HepG2 (cell line): Measurements from ENCODE around the gene IQCN. TPM values are rescaled to one million over a fixed set of nuclear protein-coding genes. Genes with fewer than 3 reads are reported as not detected.

Experiments used
- CEBPZ ChIP-seq: IDR thresholded peaks from 2 replicates; pipeline ENCODE4 v1.6.1; 2012; ENCODE audit warnings: low read length, improper control_type of control experiment
- CHD2 ChIP-seq: IDR thresholded peaks from 2 replicates; pipeline ENCODE4 v1.6.1; 2011; ENCODE audit warnings: low read depth, low read length, improper control_type of control experiment
- FOXP4 ChIP-seq: sonication (generic); formaldehyde crosslinking; IDR thresholded peaks from 2 replicates; pipeline ENCODE4 v1.4.0; 2020; ENCODE audit warnings: missing genetic modification reagents
- HDAC2 ChIP-seq: sonication (generic); formaldehyde crosslinking; IDR thresholded peaks from 2 replicates; pipeline ENCODE4 v1.4.0; 2020; ENCODE audit warnings: missing genetic modification reagents
- SP1 ChIP-seq, 2 experiments: fragments of 450-650 bp in 1 of 2; sonication (generic) in 1 of 2; formaldehyde crosslinking in 1 of 2; IDR thresholded peaks; 2 replicates each; pipeline versions ENCODE4 v1.4.0 to v1.6.1; 2016 to 2020; ENCODE audit warnings: missing genetic modification reagents in 1 of 2
- SP2 ChIP-seq: sonication (generic); formaldehyde crosslinking; IDR thresholded peaks from 2 replicates; pipeline ENCODE4 v1.5.1; 2020; ENCODE audit warnings: mild to moderate bottlenecking, missing genetic modification reagents
- TCF7L2 ChIP-seq: IDR thresholded peaks from 2 replicates; pipeline ENCODE4 v1.6.1; 2011; ENCODE audit warnings: mild to moderate bottlenecking, low read depth, low read length, moderate library complexity
- TEAD2 ChIP-seq: sonication (generic); formaldehyde crosslinking; IDR thresholded peaks from 2 replicates; pipeline ENCODE4 v1.9.0; 2021; ENCODE audit warnings: missing genetic modification reagents
- THAP9 ChIP-seq: sonication (generic); formaldehyde crosslinking; IDR thresholded peaks from 2 replicates; pipeline ENCODE4; 2020; ENCODE audit warnings: missing genetic modification reagents, mild to moderate bottlenecking, borderline replicate concordance
- ZBTB40 ChIP-seq, 2 experiments: fragments of 450-650 bp in 1 of 2; sonication (generic) in 1 of 2; formaldehyde crosslinking in 1 of 2; IDR thresholded peaks; 2 replicates each; pipeline versions ENCODE4 v1.6.1 to v1.8.0; 2016 to 2022; ENCODE audit warnings: antibody characterized with exemption in 1 of 2, mild to moderate bottlenecking in 1 of 2, missing genetic modification reagents in 1 of 2
- ZNF225 ChIP-seq: sonication (generic); formaldehyde crosslinking; IDR thresholded peaks from 2 replicates; pipeline ENCODE4 v1.4.0; 2020; ENCODE audit warnings: mild to moderate bottlenecking, missing genetic modification reagents
- polyA plus RNA-seq, 8 experiments: library from polyadenylated mRNA; depleted of rRNA in 3 of 8; stranded (reverse) in 7 of 8; unstranded in 1 of 8; fragments of >200 nt; fragmentation: Illumina TruSeq in 4 of 8; extraction: Trizol in 4 of 8; gene quantifications; 2 replicates each; pipeline versions ENCODE4 v1.2.1 to v1.2.3, GENCODE V29; 2011 to 2016; ENCODE audit warnings: low read depth in 4 of 8, missing spikeins in 1 of 8, mixed read lengths in 1 of 8; ENCODE audit not compliant: insufficient read depth in 1 of 8
- total RNA-seq, 5 experiments: library from RNA; depleted of rRNA; stranded (reverse); fragments of >200 nt; fragmentation: Illumina TruSeq; extraction: Trizol; gene quantifications; 2 replicates each; pipeline ENCODE4 v1.2.3, GENCODE V29; 2016; ENCODE audit warnings: low read depth in 1 of 5

Gene IQCN
- total and polyA plus RNA-seq, 2 of the 13 experiments (the other 11 are each of a cell fraction or from before 2014, with no cell fraction given), result 0.04 to 0.18 TPM

- TF ChIP-seq THAP9 (CRISPR knock-in tag) (peak; percentile 26; the same call in 1 of the 2 replicates), SP2 (no peak), TEAD2 (CRISPR knock-in tag) (no peak), ZBTB40 (IDR thresholded peaks at IDR 0.05) (no peak), ZBTB40 (CRISPR knock-in tag; IDR thresholded peaks at IDR 0.05) (no peak), TCF7L2 (no peak), ZNF225 (CRISPR knock-in tag) (no peak), FOXP4 (CRISPR knock-in tag) (peak; percentile 71), CHD2 (no peak), CEBPZ (no peak), SP1 (IDR thresholded peaks at IDR 0.05) (no peak), SP1 (CRISPR knock-in tag; IDR thresholded peaks at IDR 0.05) (no peak), HDAC2 (no peak; the same call in 1 of the 2 replicates)
These were observed 617 bp upstream of the IQCN start (continued) for GRCh38 chr19:18274781-18275356.
